ENCODE results near the gene PIWIL1. TPM values are rescaled to one million over a fixed set of nuclear protein-coding genes. Genes with fewer than 3 reads are reported as not detected.

Gene PIWIL1
- total and polyA plus RNA-seq, 2 donors (not counting 1 experiment from before 2014, with no cell fraction given) = not detected

- TF ChIP-seq EZH2 (IDR thresholded peaks at IDR 0.05; ENCODE audit: low read length, missing control alignments) = no peak
- TF ChIP-seq CTCF (conservative IDR thresholded peaks at IDR 0.05 in 1 of 2, IDR thresholded peaks at IDR 0.05 in 1 of 2; ENCODE audit: low read depth in 1 of 2, low read length in 2 of 2) = no peak
- H3K4me3 ChIP-seq (replicated peaks in 1 of 4; ENCODE audit: control extremely low read depth in 1 of 4, insufficient read depth in 1 of 4, low read depth in 3 of 4, low read length in 4 of 4) = no peak overlapping the region
Measured at GRCh38 chr12:130414381-130414780, 76.7 kb downstream of the PIWIL1 start.

DNA sequence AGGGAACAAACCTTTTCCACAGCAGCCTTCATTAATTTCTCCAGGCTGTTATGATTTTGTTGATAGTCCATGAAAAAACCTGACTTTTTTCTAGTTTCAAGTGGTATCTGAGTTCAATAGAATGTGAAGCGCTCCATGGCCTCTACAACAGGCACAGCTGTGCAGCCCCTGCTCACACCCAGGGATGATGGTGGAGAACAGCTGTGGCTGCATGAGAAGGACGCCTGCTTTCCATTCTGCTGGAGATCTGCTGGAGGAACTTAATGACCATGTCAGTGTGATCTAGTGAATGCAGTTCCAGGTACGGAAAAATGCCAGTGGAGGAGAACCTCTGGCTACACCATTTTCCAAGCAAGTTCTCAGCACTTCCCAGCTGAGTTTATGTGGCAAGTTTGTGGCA, 80.6 kb downstream of the PIWIL1 start:
- Histone ChIP-seq H2AFZ (ENCODE audit: low read length) (no peak overlapping the region), H3K9me3 (ENCODE audit: control insufficient read depth, insufficient read depth, low read depth, low read length) (no peaks in the 10 kb centered on the region), H3K36me3 (ENCODE audit: control insufficient read depth, insufficient read depth, low read length) (no peaks in the 10 kb centered on the region), H3K27ac (ENCODE audit: insufficient read depth, low read length) (no peak overlapping the region), H3K4me3 (replicated peaks in 1 of 4; ENCODE audit: control extremely low read depth in 1 of 4, insufficient read depth in 1 of 4, low read depth in 3 of 4, low read length in 4 of 4) (no peak overlapping the region), H3K9ac (ENCODE audit: insufficient read depth, low read length) (no peak overlapping the region), H3K27me3 (ENCODE audit: control insufficient read depth, insufficient read depth, low read length) (no peaks in the 10 kb centered on the region), H3K4me1 (ENCODE audit: control insufficient read depth, extremely low read depth, insufficient read depth, low read length) (no peaks in the 10 kb centered on the region), H3K4me2 (ENCODE audit: extremely low read depth, insufficient read depth, low read length) (no peak overlapping the region), H4K20me1 (ENCODE audit: control insufficient read depth, extremely low read depth, insufficient read depth, low read length) (no peaks in the 10 kb centered on the region), H3K79me2 (ENCODE audit: control insufficient read depth, insufficient read depth, low read length) (no peaks in the 10 kb centered on the region)
- TF ChIP-seq EZH2 (IDR thresholded peaks at IDR 0.05; ENCODE audit: low read length, missing control alignments) (no peak), CTCF (conservative IDR thresholded peaks at IDR 0.05 in 1 of 2, IDR thresholded peaks at IDR 0.05 in 1 of 2; ENCODE audit: low read depth in 1 of 2, low read length in 2 of 2) (no peak)
- DNase-seq (ENCODE audit: low read depth in 2 of 2) = no peak

More at GRCh38 chr12:130414381-130414780, 76.7 kb downstream of the PIWIL1 start:
- Histone ChIP-seq H3K27ac (ENCODE audit: insufficient read depth, low read length) (no peak overlapping the region), H3K4me2 (ENCODE audit: extremely low read depth, insufficient read depth, low read length) (no peak overlapping the region), H3K27me3 (ENCODE audit: control insufficient read depth, insufficient read depth, low read length) (no peaks in the 10 kb centered on the region), H3K9me3 (ENCODE audit: control insufficient read depth, insufficient read depth, low read depth, low read length) (no peaks in the 10 kb centered on the region), H2AFZ (ENCODE audit: low read length) (no peak overlapping the region), H3K36me3 (ENCODE audit: control insufficient read depth, insufficient read depth, low read length) (no peaks in the 10 kb centered on the region), H3K79me2 (ENCODE audit: control insufficient read depth, insufficient read depth, low read length) (no peaks in the 10 kb centered on the region), H4K20me1 (ENCODE audit: control insufficient read depth, extremely low read depth, insufficient read depth, low read length) (no peaks in the 10 kb centered on the region), H3K9ac (ENCODE audit: insufficient read depth, low read length) (no peak overlapping the region), H3K4me1 (ENCODE audit: control insufficient read depth, extremely low read depth, insufficient read depth, low read length) (no peaks in the 10 kb centered on the region)
- no peak for DNase-seq (ENCODE audit: low read depth in 2 of 2)

- Histone ChIP-seq H3K4me1 (ENCODE audit: control insufficient read depth, extremely low read depth, insufficient read depth, low read length) (no peaks in the 10 kb centered on the region), H3K27me3 (ENCODE audit: control insufficient read depth, insufficient read depth, low read length) (no peaks in the 10 kb centered on the region), H2AFZ (ENCODE audit: low read length) (no peak overlapping the region), H3K27ac (ENCODE audit: insufficient read depth, low read length) (no peak overlapping the region), H3K9ac (ENCODE audit: insufficient read depth, low read length) (no peak overlapping the region), H3K4me3 (replicated peaks in 1 of 4; ENCODE audit: control extremely low read depth in 1 of 4, insufficient read depth in 1 of 4, low read depth in 3 of 4, low read length in 4 of 4) (no peak overlapping the region), H3K36me3 (ENCODE audit: control insufficient read depth, insufficient read depth, low read length) (no peaks in the 10 kb centered on the region), H3K4me2 (ENCODE audit: extremely low read depth, insufficient read depth, low read length) (no peak overlapping the region), H4K20me1 (ENCODE audit: control insufficient read depth, extremely low read depth, insufficient read depth, low read length) (no peaks in the 10 kb centered on the region), H3K79me2 (ENCODE audit: control insufficient read depth, insufficient read depth, low read length) (no peaks in the 10 kb centered on the region), H3K9me3 (ENCODE audit: control insufficient read depth, insufficient read depth, low read depth, low read length) (no peaks in the 10 kb centered on the region)
- DNase-seq (ENCODE audit: low read depth in 2 of 2) = no peak
- TF ChIP-seq CTCF (conservative IDR thresholded peaks at IDR 0.05 in 1 of 2, IDR thresholded peaks at IDR 0.05 in 1 of 2; ENCODE audit: low read depth in 1 of 2, low read length in 2 of 2) (no peak), EZH2 (IDR thresholded peaks at IDR 0.05; ENCODE audit: low read length, missing control alignments) (no peak)
Measured at GRCh38 chr12:130419116-130419515, 81.4 kb downstream of the PIWIL1 start.

Measured in fibroblast of lung (primary cell).